Measurements from ENCODE around the gene SOBP.

DNA sequence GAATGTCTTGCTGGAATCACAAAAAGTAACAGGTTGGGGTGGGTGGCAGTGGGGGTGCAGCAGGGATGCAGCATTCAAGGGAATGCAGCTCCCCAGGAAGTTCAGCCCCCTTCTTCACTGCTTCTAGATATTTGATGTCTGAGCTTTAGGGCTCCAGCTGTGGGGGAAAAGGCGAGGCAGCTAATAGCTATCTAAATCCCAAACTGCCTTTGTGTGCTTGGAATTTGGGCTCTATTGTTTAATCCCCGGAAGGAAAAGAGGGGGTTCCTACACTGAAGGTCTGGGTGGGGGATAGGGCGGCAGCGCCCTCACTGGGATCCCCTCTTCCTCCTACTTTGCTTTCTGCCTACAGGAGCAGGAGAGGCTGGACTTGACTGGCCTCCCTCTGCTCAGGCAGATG, 116.5 kb downstream of the SOBP start:
- TF ChIP-seq RFX5 (IDR thresholded peaks at IDR 0.05) (no peak), POLR2A (IDR thresholded peaks at IDR 0.05; ENCODE audit: low read length) (no peak), CHD2 (IDR thresholded peaks at IDR 0.05; ENCODE audit: low read length, partially characterized antibody) (no peak), ESRRA (IDR thresholded peaks at IDR 0.05; ENCODE audit: borderline replicate concordance, low read length) (no peak), KDM5A (IDR thresholded peaks at IDR 0.05) (no peak), HOXA7 (CRISPR knock-in tag; IDR thresholded peaks at IDR 0.05) (no peak), RAD21 (conservative IDR thresholded peaks at IDR 0.05 in 1 of 2, IDR thresholded peaks at IDR 0.05 in 1 of 2) (no peak), RNF2 (IDR thresholded peaks at IDR 0.05; ENCODE audit: borderline replicate concordance, low read depth) (no peak), EP300 (IDR thresholded peaks at IDR 0.05) (no peak)
- TF ChIP-seq, protein P1, sequence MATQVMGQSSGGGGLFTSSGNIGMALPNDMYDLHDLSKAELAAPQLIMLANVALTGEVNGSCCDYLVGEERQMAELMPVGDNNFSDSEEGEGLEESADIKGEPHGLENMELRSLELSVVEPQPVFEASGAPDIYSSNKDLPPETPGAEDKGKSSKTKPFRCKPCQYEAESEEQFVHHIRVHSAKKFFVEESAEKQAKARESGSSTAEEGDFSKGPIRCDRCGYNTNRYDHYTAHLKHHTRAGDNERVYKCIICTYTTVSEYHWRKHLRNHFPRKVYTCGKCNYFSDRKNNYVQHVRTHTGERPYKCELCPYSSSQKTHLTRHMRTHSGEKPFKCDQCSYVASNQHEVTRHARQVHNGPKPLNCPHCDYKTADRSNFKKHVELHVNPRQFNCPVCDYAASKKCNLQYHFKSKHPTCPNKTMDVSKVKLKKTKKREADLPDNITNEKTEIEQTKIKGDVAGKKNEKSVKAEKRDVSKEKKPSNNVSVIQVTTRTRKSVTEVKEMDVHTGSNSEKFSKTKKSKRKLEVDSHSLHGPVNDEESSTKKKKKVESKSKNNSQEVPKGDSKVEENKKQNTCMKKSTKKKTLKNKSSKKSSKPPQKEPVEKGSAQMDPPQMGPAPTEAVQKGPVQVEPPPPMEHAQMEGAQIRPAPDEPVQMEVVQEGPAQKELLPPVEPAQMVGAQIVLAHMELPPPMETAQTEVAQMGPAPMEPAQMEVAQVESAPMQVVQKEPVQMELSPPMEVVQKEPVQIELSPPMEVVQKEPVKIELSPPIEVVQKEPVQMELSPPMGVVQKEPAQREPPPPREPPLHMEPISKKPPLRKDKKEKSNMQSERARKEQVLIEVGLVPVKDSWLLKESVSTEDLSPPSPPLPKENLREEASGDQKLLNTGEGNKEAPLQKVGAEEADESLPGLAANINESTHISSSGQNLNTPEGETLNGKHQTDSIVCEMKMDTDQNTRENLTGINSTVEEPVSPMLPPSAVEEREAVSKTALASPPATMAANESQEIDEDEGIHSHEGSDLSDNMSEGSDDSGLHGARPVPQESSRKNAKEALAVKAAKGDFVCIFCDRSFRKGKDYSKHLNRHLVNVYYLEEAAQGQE (IDR thresholded peaks at IDR 0.05), result no peak
- TF ChIP-seq, protein P2, sequence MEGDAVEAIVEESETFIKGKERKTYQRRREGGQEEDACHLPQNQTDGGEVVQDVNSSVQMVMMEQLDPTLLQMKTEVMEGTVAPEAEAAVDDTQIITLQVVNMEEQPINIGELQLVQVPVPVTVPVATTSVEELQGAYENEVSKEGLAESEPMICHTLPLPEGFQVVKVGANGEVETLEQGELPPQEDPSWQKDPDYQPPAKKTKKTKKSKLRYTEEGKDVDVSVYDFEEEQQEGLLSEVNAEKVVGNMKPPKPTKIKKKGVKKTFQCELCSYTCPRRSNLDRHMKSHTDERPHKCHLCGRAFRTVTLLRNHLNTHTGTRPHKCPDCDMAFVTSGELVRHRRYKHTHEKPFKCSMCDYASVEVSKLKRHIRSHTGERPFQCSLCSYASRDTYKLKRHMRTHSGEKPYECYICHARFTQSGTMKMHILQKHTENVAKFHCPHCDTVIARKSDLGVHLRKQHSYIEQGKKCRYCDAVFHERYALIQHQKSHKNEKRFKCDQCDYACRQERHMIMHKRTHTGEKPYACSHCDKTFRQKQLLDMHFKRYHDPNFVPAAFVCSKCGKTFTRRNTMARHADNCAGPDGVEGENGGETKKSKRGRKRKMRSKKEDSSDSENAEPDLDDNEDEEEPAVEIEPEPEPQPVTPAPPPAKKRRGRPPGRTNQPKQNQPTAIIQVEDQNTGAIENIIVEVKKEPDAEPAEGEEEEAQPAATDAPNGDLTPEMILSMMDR (IDR thresholded peaks at IDR 0.05), result no peak
- TF ChIP-seq, protein P3, sequence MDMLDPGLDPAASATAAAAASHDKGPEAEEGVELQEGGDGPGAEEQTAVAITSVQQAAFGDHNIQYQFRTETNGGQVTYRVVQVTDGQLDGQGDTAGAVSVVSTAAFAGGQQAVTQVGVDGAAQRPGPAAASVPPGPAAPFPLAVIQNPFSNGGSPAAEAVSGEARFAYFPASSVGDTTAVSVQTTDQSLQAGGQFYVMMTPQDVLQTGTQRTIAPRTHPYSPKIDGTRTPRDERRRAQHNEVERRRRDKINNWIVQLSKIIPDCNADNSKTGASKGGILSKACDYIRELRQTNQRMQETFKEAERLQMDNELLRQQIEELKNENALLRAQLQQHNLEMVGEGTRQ (IDR thresholded peaks at IDR 0.05), result no peak
- TF ChIP-seq, protein P4, sequence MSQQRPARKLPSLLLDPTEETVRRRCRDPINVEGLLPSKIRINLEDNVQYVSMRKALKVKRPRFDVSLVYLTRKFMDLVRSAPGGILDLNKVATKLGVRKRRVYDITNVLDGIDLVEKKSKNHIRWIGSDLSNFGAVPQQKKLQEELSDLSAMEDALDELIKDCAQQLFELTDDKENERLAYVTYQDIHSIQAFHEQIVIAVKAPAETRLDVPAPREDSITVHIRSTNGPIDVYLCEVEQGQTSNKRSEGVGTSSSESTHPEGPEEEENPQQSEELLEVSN (IDR thresholded peaks at IDR 0.05; ENCODE audit: borderline replicate concordance, low read depth), result no peak
- TF ChIP-seq, protein P5, sequence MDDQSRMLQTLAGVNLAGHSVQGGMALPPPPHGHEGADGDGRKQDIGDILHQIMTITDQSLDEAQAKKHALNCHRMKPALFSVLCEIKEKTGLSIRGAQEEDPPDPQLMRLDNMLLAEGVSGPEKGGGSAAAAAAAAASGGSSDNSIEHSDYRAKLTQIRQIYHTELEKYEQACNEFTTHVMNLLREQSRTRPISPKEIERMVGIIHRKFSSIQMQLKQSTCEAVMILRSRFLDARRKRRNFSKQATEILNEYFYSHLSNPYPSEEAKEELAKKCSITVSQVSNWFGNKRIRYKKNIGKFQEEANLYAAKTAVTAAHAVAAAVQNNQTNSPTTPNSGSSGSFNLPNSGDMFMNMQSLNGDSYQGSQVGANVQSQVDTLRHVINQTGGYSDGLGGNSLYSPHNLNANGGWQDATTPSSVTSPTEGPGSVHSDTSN (IDR thresholded peaks at IDR 0.05), result no peak

Measured in A549 (cell line).